Liver (tissue), 3 donors: ENCODE results near the gene RSRC1.

ENCODE experiments used
- CTCF ChIP-seq: fragments of 150-350 bp; IDR thresholded peaks from 2 replicates; pipeline ENCODE4 v1.5.1; 2017; ENCODE audit warnings: improper control_type of control experiment, low read depth, low read length; ENCODE audit not compliant: missing input control
- FOXA1 ChIP-seq: IDR thresholded peaks from 2 replicates; pipeline ENCODE4 v1.6.1; 2016; ENCODE audit warnings: antibody characterized with exemption
- RAD21 ChIP-seq, 2 donors: IDR thresholded peaks; 2 replicates each; pipeline ENCODE4 v1.6.1; 2016; ENCODE audit warnings: antibody characterized with exemption in 2 of 2, mild to moderate bottlenecking in 2 of 2
- SP1 ChIP-seq: IDR thresholded peaks from 2 replicates; pipeline ENCODE4 v1.6.1; 2018; ENCODE audit warnings: antibody characterized with exemption, mild to moderate bottlenecking
- YY1 ChIP-seq: IDR thresholded peaks from 2 replicates; pipeline ENCODE4 v1.6.1; 2016; ENCODE audit warnings: antibody characterized with exemption, mild to moderate bottlenecking
- ZBTB33 ChIP-seq: IDR thresholded peaks from 2 replicates; pipeline ENCODE4 v1.6.1; 2016; ENCODE audit warnings: antibody characterized with exemption
- TF ChIP-seq, protein P1 (sequence below): IDR thresholded peaks from 2 replicates; pipeline ENCODE4 v1.6.1; 2016; ENCODE audit warnings: antibody characterized with exemption, mild to moderate bottlenecking
- donor health status: healthy.
- donor health status: healthy.

GRCh38 chr3:158273656-158274055 lies 163.8 kb downstream of the RSRC1 start:
- TF ChIP-seq CTCF (no peak), RAD21 (IDR thresholded peaks at IDR 0.05) (no peak), ZBTB33 (no peak), FOXA1 (no peak), YY1 (no peak), SP1 (no peak)
- TF ChIP-seq, protein P1, sequence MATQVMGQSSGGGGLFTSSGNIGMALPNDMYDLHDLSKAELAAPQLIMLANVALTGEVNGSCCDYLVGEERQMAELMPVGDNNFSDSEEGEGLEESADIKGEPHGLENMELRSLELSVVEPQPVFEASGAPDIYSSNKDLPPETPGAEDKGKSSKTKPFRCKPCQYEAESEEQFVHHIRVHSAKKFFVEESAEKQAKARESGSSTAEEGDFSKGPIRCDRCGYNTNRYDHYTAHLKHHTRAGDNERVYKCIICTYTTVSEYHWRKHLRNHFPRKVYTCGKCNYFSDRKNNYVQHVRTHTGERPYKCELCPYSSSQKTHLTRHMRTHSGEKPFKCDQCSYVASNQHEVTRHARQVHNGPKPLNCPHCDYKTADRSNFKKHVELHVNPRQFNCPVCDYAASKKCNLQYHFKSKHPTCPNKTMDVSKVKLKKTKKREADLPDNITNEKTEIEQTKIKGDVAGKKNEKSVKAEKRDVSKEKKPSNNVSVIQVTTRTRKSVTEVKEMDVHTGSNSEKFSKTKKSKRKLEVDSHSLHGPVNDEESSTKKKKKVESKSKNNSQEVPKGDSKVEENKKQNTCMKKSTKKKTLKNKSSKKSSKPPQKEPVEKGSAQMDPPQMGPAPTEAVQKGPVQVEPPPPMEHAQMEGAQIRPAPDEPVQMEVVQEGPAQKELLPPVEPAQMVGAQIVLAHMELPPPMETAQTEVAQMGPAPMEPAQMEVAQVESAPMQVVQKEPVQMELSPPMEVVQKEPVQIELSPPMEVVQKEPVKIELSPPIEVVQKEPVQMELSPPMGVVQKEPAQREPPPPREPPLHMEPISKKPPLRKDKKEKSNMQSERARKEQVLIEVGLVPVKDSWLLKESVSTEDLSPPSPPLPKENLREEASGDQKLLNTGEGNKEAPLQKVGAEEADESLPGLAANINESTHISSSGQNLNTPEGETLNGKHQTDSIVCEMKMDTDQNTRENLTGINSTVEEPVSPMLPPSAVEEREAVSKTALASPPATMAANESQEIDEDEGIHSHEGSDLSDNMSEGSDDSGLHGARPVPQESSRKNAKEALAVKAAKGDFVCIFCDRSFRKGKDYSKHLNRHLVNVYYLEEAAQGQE: no peak
